Endodermal cell (in vitro differentiated cells): ENCODE results near the gene CEP70. TPM values are rescaled to one million over a fixed set of nuclear protein-coding genes. Genes with fewer than 3 reads are reported as not detected.

Experiments used
- DNase-seq: peaks from one replicate; pipeline ENCODE4 v3.0.0-alpha.2; 2017
- H3K27ac ChIP-seq: 2 replicates; pipeline ENCODE4 v1.5.1; 2013; ENCODE audit warnings: mild to moderate bottlenecking, low read depth, low read length, moderate library complexity
- H3K27me3 ChIP-seq: 2 replicates; pipeline ENCODE4 v1.6.1; 2013; ENCODE audit warnings: mild to moderate bottlenecking, low read length, moderate library complexity; ENCODE audit not compliant: insufficient read depth, control insufficient read depth, poor library complexity, severe bottlenecking
- H3K36me3 ChIP-seq: 2 replicates; pipeline ENCODE4 v1.7.0; 2013; ENCODE audit warnings: mild to moderate bottlenecking, low read length, moderate library complexity; ENCODE audit not compliant: control insufficient read depth, insufficient read depth
- H3K4me1 ChIP-seq: one replicate; pipeline ENCODE4 v1.7.0; 2013; ENCODE audit warnings: low read length; ENCODE audit not compliant: control insufficient read depth, insufficient read depth
- H3K4me3 ChIP-seq: 2 replicates; pipeline ENCODE4 v1.5.1; 2013; ENCODE audit warnings: mild to moderate bottlenecking, low read length, moderate library complexity
- H3K9ac ChIP-seq: 2 replicates; pipeline ENCODE4 v1.6.1; 2013; ENCODE audit warnings: mild to moderate bottlenecking, low read length, moderate library complexity; ENCODE audit not compliant: poor library complexity, severe bottlenecking; ENCODE audit errors: extremely low read depth
- H3K9me3 ChIP-seq: 2 replicates; pipeline ENCODE4 v1.6.1; 2013; ENCODE audit warnings: mild to moderate bottlenecking, low read length, moderate library complexity; ENCODE audit not compliant: control insufficient read depth
- H3K27ac Mint-ChIP-seq: 2 replicates; pipeline ENCODE4 v1.8.0; 2020; ENCODE audit warnings: mixed read lengths
- H3K27me3 Mint-ChIP-seq: 2 replicates; pipeline ENCODE4 v1.8.0; 2021; ENCODE audit warnings: mild to moderate bottlenecking, mixed read lengths; ENCODE audit not compliant: insufficient read depth
- H3K36me3 Mint-ChIP-seq: 2 replicates; pipeline ENCODE4 v1.8.0; 2020; ENCODE audit warnings: low read depth, mixed read lengths
- H3K4me1 Mint-ChIP-seq: 2 replicates; pipeline ENCODE4 v1.8.0; 2020; ENCODE audit warnings: mixed read lengths
- H3K4me3 Mint-ChIP-seq: 2 replicates; pipeline ENCODE4 v1.8.0; 2020; ENCODE audit warnings: mild to moderate bottlenecking, moderate library complexity, mixed read lengths
- H3K9me3 Mint-ChIP-seq: 2 replicates; pipeline ENCODE4 v1.8.0; 2020; ENCODE audit warnings: mild to moderate bottlenecking, mixed read lengths
- CTCF ChIP-seq: fragments of 200-600 bp; sonication (generic); conservative IDR thresholded peaks from 2 replicates; pipeline ENCODE4 v1.5.0; 2021; ENCODE audit warnings: antibody characterized with exemption, mild to moderate bottlenecking
- WGBS, 2 experiments: methylation state at CpG; one replicate each; pipeline versions ENCODE4 v1.1.5 to v1.1.7; 2013; ENCODE audit warnings: missing lambda C conversion rate in 2 of 2, mixed read lengths in 1 of 2; ENCODE audit not compliant: insufficient coverage in 1 of 2, insufficient read length in 1 of 2; 5-methylcytosine and 5-hydroxymethylcytosine counted together
- total RNA-seq, 2 donors: library from RNA; stranded (reverse); fragmentation: NEBNext Ultra II Directional in 1 of 2; extraction: Animal tissue kit (Norgen Biotek cat#: 25700) in 1 of 2; gene quantifications; 2 replicates in 1 of 2; 3 replicates in 1 of 2; pipeline ENCODE4 v1.2.1, GENCODE V29; 2021

Gene CEP70
- total RNA-seq, 2 donors from 2014 or later = 113 to 131 TPM

GRCh38 chr3:138511945-138512344, 82.1 kb downstream of the CEP70 start:
- no peak for DNase-seq
- no peaks in the 10 kb centered on the region for H3K4me1 ChIP-seq
- H3K9me3 Mint-ChIP-seq = peaks cover 12% of the 10 kb centered on the region
- peaks cover 5% of the 10 kb centered on the region for H3K4me1 Mint-ChIP-seq
- no peak overlapping the region for H3K27ac Mint-ChIP-seq
- no peak overlapping the region for H3K27ac ChIP-seq
- H3K36me3 ChIP-seq = peaks cover 51% of the 10 kb centered on the region
- TF ChIP-seq CTCF = no peak
- H3K36me3 Mint-ChIP-seq = peaks cover 43% of the 10 kb centered on the region
- no peak overlapping the region for H3K4me3 ChIP-seq
- no peak overlapping the region for H3K9ac ChIP-seq
- H3K27me3 Mint-ChIP-seq = no peaks in the 10 kb centered on the region
- H3K9me3 ChIP-seq = peaks cover 14% of the 10 kb centered on the region
- H3K27me3 ChIP-seq = no peaks in the 10 kb centered on the region
- H3K4me3 Mint-ChIP-seq = no peak overlapping the region

- Mint-ChIP-seq H3K4me1 (peaks cover 5% of the 10 kb centered on the region), H3K36me3 (peaks cover 40% of the 10 kb centered on the region), H3K27ac (no peak overlapping the region), H3K9me3 (no peaks in the 10 kb centered on the region), H3K27me3 (no peaks in the 10 kb centered on the region), H3K4me3 (no peak overlapping the region)
- no peak for TF ChIP-seq CTCF
- peaks cover 56% of the 10 kb centered on the region for H3K36me3 ChIP-seq
- 100% methylated on average over 2 of the region's 2 CpGs; no CpG with 5 or more reads in 1 of the 2 experiments for WGBS, 2 experiments
- no peak overlapping the region for H3K9ac ChIP-seq
- H3K4me1 ChIP-seq = no peaks in the 10 kb centered on the region
- no peak overlapping the region for H3K4me3 ChIP-seq
- no peaks in the 10 kb centered on the region for H3K9me3 ChIP-seq
- no peak for DNase-seq
- H3K27me3 ChIP-seq = no peaks in the 10 kb centered on the region
- no peak overlapping the region for H3K27ac ChIP-seq
These were observed 84.5 kb downstream of the CEP70 start for GRCh38 chr3:138509586-138509985.

- peaks cover 5% of the 10 kb centered on the region for H3K4me1 Mint-ChIP-seq
- WGBS, 2 experiments = 96 to 100% methylated on average over 3 of the region's 3 CpGs
- TF ChIP-seq CTCF = no peak
These were observed 86.5 kb downstream of the CEP70 start for GRCh38 chr3:138507524-138507923.

More at GRCh38 chr3:138507524-138507923, 86.5 kb downstream of the CEP70 start:
- no peaks in the 10 kb centered on the region for H3K27me3 ChIP-seq
- Mint-ChIP-seq H3K9me3 (no peaks in the 10 kb centered on the region), H3K36me3 (peaks cover 46% of the 10 kb centered on the region), H3K4me3 (no peak overlapping the region), H3K27ac (no peak overlapping the region), H3K27me3 (no peaks in the 10 kb centered on the region)
- H3K4me3 ChIP-seq = no peak overlapping the region
- H3K9me3 ChIP-seq = no peaks in the 10 kb centered on the region
- no peak overlapping the region for H3K9ac ChIP-seq
- H3K4me1 ChIP-seq = no peaks in the 10 kb centered on the region
- no peak overlapping the region for H3K27ac ChIP-seq
- H3K36me3 ChIP-seq = peaks cover 68% of the 10 kb centered on the region
- no peak for DNase-seq
